Activated T-cell treated with anti-CD3 and anti-CD28 coated beads for 24 hours (primary cell): Measurements from ENCODE around the gene CARS2.
"Not testable (repeated sequence)": the region's sequence is repeated elsewhere in the genome, so short reads cannot be mapped to it uniquely, and the experiment has no call there.

Experiments
- DNase-seq: peaks from one replicate; pipeline ENCODE4 v3.0.0-alpha.2; 2020; ENCODE audit warnings: low read depth

CARS2 gene

DNA sequence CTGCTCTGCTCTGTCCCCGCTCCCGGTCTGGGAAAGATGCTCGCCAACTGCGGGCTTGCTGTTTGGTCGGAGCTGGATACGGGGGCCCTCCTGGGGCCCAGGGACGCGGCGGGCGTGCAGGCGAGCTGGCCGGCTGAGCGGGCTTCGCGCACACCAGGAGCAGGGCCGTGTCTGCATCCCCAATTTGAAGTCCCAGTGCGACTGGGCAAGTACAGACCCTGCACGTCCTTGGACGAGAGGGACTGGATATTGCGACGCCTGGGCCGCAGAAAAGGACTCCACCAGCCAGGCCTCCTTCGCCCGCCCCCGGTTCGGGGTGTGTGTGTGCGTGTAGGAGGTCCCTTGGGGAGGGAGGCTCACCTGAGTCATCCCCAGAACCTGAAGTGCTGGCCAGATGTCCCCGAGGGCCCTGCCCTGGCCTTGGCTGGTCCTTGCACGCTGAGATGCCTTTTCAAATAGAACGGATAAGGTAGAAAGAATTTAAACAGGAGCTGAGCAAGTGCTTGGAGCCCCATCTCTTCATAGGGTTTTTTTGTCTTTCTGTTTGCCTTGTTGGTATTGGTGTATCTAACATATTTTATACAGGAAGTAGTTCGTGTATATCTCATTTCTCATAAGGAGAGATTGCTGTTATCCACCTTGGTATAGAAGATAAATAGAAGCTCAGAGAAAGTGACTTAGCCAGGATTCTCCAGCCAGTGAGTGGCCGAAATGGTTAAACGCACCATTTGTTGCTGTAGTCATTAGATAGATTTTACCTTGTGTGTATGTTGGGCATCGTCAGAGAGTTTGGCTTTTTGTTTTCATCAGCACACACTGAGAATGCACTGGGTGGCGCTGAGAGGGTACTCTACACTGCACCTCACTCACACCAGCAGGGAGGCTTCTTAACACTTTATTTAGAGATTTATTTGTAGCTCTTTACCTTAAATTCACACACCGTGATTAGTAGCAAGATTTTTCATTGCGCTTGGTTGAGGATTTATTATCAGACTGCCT is 89.5 kb downstream of the CARS2 start:
- no peak for DNase-seq

DNA sequence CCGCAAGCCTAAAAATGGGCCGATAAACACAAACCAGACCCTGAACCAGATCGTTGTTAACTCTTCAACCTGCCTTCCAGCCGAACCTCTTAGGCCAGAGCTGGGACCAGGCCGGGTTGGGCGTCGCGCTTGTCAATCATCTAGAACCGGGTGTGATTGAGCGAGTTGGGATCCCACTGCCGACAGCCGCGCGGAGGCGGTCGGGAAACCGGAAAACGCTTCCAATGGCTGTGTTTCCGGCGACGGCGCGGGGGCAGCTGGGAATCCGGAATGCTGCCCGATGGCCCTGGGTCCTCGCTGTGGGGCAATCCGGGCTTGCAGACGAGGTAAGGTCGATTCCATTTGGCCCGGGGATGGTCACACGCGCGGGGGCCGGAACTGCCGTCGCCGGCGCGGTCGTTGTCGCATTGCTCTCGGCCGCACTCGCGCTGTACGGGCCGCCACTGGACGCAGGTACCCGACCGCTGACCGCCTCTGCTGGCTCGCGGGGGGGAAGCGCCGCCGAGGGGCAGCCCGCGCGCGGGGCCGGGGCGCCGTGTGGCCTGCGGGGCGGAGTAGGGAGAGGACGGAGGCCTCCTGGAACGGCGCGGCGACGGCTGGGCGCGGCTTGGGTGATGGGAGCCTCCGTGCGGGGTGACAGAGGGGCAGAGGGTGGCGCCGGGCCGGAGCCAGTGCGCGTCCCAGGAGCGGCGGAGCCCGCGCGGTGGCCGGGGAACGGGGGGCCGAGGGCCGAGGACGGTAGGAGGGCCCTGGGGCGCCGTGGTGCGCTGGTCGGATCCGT is 90.4 kb downstream of the CARS2 start, which contains the start of gene NAXD:
NAXD (plus strand) TSS at position 224 of the 781 bp plus-strand sequence; CDS start at position 281, 57 bp downstream.
- DNase-seq, result peak; percentile 84

DNA sequence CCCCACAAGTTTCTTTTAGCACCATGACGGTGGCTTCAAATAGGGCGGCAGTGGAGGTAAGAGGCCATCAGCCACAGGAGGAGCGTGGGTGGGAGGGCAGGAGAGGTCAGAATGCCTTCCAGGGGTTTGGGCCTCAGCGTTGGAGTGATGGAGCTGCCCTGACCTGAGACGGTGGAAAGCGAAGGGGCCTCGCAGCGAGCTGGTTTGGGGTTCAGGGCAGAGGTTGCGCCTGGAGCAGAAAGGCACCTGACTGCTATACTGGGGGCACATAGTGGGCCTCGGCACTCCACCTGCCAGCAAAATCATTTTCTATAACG is 91.0 kb downstream of the CARS2 start:
- DNase-seq, result no peak

DNA sequence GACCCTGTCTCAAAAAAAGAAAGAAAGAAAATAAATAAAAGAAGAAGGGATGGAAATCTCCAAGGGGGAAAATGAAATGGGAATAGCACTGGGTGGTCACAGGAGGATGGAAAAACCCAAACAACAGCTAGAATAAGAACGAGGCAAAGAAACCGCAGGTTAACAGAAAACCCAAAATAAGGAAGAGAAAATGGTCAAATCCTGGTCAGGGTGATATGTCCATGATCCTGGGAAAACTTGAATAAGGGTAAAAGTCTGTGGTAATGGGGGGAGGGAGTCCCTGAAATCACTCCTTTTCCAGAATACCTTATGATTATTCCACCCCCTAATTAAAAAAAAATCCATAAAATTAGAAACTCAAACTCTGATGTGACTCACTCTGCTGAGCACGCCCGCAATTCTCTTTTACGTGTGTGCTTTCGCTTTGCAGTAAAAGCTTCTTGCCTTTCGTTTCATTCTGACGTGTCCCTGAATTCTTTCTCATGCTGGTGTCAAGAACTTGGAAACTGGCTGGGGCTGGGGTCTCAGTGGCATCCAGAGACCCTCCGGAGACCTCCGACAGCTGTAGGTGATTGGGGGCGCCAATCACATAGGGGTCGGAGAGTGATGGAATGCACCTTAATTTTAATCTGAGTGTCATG is 94.8 kb downstream of the CARS2 start:
- no peak for DNase-seq

DNA sequence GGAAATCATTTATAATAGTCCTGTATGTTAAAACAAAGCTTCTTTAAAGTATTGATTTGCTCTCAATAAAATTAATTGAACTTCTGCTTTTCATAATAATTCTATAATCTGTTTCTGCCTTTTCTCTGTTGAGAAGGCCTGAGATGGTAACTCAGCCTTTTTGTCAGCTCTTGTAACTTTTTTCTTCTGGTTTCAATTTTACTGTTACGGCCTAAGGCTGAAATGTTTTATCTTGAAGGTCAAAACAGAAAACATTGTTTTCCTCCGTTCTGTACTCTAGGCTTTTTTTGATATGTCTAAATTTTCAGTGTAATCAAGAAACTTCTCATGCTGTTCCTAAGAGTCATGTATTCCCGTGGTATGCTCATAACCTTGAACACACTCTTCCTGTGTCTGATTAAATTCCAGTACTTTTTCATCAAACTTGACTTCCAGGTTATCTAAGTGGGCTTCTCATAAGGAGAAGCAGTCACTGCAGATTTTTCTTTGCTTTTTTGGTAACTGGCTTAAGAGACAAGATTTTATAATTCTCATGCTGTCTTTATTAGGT is 98.2 kb downstream of the CARS2 start:
- DNase-seq, result no peak

DNA sequence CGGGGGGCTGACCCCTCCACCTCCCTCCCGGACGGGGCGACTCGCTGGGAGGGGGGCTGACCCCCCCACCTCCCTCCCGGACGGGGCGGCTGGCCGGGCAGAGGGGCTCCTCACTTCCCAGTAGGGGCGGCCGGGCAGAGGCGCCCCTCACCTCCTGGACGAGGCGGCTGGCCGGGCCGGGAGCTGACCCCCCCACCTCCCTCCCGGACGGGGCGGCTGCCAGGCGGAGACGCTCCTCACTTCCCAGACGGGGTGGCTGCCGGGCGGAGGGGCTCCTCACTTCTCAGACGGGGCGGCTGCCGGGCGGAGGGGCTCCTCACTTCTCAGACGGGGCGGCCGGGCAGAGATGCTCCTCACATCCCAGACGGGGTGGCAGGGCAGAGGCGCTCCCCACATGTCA is 99.6 kb downstream of the CARS2 start:
- not testable (repeated sequence) for DNase-seq

DNA sequence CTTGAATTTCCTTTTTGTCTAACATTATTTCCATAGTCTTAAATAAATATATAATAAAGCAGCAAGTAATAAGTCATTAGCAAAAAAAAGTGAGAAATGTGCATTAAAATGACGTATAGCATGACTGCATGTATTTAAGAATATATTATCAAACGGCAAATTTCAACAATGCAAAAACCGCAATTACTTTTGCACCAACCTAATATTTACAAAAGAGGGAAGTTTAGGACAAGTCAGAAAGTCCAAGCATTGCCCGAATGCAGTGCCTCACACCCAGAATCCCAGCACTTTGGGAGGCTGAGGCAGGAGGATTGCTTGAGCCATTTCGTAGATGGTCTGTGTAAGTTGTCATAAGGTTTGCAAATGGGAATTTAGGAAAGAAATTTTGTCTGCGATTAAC is 100.8 kb downstream of the CARS2 start:
- no peak for DNase-seq

DNA sequence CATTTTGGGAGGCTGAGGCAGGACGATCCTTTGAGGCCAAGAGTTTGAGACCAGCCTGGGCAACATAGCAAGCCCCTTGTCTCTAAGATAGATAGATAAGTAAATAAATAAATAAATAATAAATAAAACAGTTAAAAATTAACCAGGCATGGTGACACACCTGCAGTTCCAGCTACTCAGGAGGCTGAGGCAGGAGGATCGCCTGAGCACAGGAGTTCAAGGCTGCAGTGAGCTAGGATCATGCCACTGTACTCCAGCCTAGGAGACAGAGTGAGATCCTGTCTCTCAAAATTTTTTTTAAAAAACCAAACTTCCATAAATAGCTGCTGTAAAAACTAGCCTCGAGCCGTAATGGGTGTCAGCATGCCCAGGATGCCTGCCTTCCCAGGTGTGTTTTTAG is 104.9 kb downstream of the CARS2 start:
- no peak for DNase-seq

DNA sequence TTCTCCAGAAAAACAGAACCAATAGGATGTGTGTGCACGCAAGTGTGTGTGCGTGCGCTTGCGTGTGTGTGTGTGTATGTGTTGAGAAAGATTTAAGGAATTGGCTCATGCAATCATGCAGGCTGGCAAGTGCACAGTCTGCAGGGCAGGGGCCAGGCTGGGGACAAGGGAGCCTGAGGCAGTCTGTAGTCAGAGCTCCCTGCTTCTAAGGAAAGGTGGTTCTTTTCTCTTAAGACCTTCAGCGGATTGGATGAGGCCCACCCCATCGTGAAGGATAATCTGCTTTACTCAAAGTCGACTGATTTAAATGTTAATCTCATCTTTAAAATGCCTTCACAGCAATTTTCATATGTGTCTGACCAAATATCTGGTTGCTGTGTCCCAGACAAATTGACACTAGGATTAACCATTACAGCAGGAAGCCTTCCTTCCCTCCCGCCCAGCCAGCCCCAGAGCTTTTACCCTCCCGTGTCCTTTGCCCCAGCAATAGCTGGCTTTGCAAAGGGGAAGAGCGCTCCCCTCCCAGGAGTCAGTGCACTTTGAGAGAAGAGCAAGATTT is 105.6 kb downstream of the CARS2 start:
- no peak for DNase-seq

DNA sequence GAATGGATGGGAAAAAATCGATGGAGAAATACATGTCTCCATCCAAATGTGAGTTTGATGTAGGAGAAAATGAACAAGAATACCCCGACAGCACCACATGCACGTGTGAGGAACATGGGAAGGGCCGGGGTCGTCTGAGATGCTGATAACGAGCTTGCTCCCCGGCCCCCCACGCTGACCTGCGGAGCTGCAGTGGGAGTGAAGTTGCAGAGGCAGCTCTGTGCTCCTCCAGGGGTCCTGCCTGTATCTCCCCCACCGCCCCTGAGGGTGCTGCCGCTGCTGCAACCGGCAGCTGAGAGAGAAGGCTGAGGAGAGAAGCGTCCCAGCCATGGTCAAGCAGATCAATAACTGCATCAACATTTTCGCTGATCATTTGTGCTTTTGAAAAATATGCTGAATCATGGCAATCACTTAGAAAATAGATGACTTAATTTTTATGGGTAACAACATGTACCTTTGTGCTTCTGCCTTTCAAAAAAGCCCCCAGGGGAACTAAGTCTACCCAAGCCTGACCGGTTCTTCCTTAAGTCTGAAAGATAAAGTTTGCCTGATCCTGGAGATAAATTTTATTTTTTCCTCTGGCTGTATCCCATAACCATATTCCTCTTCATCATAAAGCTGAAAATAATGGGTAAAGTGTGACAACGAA is 108.8 kb downstream of the CARS2 start:
- no peak for DNase-seq

DNA sequence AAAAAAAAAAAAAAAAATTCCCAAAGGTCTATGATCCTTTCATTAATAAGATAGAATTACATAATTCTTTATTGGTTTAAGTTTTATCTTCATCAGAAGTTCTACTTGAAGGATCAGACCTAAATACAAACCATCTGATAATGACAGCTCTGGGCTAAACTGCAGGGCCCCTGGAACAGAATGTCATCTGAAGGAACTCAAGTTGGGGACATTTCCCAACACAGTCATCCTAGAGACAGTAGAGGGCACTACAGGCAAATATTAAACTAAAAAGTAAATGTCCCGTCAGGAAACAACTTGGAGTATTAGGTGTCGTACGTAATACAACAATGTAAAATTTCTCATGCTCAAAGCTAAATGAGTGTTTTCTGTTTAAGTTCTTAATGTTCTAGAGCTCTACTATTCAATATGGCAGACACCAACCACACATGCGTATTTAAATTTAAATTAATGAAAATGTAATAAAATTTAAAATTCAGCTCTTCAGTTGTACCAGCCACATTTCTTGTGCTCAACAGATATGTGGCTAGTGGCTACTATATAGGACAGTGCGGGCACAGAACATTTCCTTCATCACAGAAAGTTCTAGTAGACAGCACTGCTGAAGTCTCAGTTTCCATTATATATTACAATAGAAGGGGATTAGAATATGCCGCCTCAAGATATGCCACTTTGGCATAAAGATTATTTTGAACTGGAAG is 112.3 kb downstream of the CARS2 start:
- DNase-seq, result no peak

DNA sequence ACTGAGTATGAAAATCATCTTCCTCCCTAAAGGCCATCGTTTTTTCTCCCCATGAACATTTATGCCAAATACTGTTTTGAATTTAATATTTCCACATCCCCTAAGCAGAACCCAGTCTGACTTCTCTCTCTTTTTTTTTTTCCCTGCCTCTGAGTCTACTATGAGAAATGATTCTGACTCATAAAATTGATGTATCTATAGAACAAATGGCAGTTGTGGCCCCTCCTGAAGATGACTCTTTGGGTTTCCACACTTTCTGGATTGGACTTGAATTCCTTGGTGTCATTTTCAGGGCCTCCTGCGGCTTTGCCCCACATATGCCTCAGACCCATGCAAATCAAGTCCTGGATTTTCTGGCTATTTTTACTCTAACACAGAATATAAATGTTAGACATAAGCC is 113.3 kb downstream of the CARS2 start:
- DNase-seq, result no peak
